CD14-positive monocyte (primary cell): ENCODE results near the gene SLC3A2. TPM values are rescaled to one million over a fixed set of nuclear protein-coding genes. Genes with fewer than 3 reads are reported as not detected.

ENCODE experiments used
- DNase-seq, 3 donors: peaks; one replicate each; pipeline ENCODE4 v3.0.0-alpha.2; 2011 to 2022
- H2AFZ ChIP-seq: 2 replicates; pipeline ENCODE4 v1.6.0; 2012; ENCODE audit warnings: mild to moderate bottlenecking, low read depth, low read length, inconsistent platforms; ENCODE audit not compliant: insufficient read depth, poor library complexity, severe bottlenecking
- H3K27ac ChIP-seq, 2 donors: 1 replicate in 1 of 2; 2 replicates in 1 of 2; pipeline ENCODE4 v1.5.1; 2012 to 2013; ENCODE audit warnings: low read length in 2 of 2, control low read depth in 1 of 2, inconsistent platforms in 1 of 2, low read depth in 1 of 2, mild to moderate bottlenecking in 1 of 2
- H3K27me3 ChIP-seq, 2 donors: one replicate each; pipeline versions ENCODE4 v1.6.0 to v1.6.1; 2011 to 2013; ENCODE audit warnings: low read length in 2 of 2; ENCODE audit not compliant: control insufficient read depth in 2 of 2, insufficient read depth in 2 of 2
- H3K36me3 ChIP-seq, 2 donors: replicated peaks in 1 of 2; 1 replicate in 1 of 2; 2 replicates in 1 of 2; pipeline versions ENCODE4 v1.5.1 to v1.6.1; 2012 to 2013; ENCODE audit warnings: low read length in 2 of 2, control low read depth in 1 of 2, inconsistent platforms in 1 of 2, mild to moderate bottlenecking in 1 of 2; ENCODE audit not compliant: insufficient read depth in 2 of 2, control insufficient read depth in 1 of 2
- H3K4me1 ChIP-seq, 2 donors: 1 replicate in 1 of 2; 2 replicates in 1 of 2; pipeline versions ENCODE4 v1.5.1 to v1.6.1; 2012 to 2013; ENCODE audit warnings: low read length in 2 of 2, control low read depth in 1 of 2, inconsistent platforms in 1 of 2, mild to moderate bottlenecking in 1 of 2, moderate library complexity in 1 of 2; ENCODE audit not compliant: insufficient read depth in 2 of 2, control insufficient read depth in 1 of 2
- H3K4me2 ChIP-seq: replicated peaks from 2 replicates; pipeline ENCODE3; 2012; ENCODE audit warnings: low read length, moderate library complexity, mild to moderate bottlenecking; ENCODE audit not compliant: poor library complexity, severe bottlenecking; ENCODE audit errors: extremely low read depth
- H3K4me3 ChIP-seq, 3 experiments: fragments of 200-600 bp in 1 of 3; sonication (generic) in 1 of 3; replicated peaks in 1 of 3; 1 replicate in 2 of 3; 2 replicates in 1 of 3; pipeline ENCODE4 v1.5.1; 2011 to 2013; ENCODE audit warnings: low read length in 3 of 3, mild to moderate bottlenecking in 3 of 3, control low read depth in 2 of 3, low read depth in 2 of 3, inconsistent platforms in 1 of 3, moderate library complexity in 1 of 3
- H3K79me2 ChIP-seq: 2 replicates; pipeline ENCODE4 v1.6.0; 2012; ENCODE audit warnings: mild to moderate bottlenecking, control low read depth, inconsistent platforms, low read length, moderate library complexity; ENCODE audit not compliant: insufficient read depth
- H3K9ac ChIP-seq: 2 replicates; pipeline ENCODE4 v1.6.0; 2017; ENCODE audit warnings: low read length, mild to moderate bottlenecking; ENCODE audit not compliant: insufficient read depth, poor library complexity, severe bottlenecking
- H3K9me3 ChIP-seq, 2 donors: replicated peaks in 1 of 2; 1 replicate in 1 of 2; 2 replicates in 1 of 2; pipeline versions ENCODE4 v1.5.1 to v1.6.1; 2012 to 2013; ENCODE audit warnings: low read length in 2 of 2, control low read depth in 1 of 2; ENCODE audit not compliant: control insufficient read depth in 1 of 2, insufficient read depth in 1 of 2
- H4K20me1 ChIP-seq: 2 replicates; pipeline ENCODE4 v1.6.0; 2012; ENCODE audit warnings: mild to moderate bottlenecking, low read length, control low read depth, moderate library complexity; ENCODE audit not compliant: insufficient read depth
- H3K27ac Mint-ChIP-seq, 7 donors: one replicate each; pipeline ENCODE4 v1.8.0; 2020; ENCODE audit warnings: mild to moderate bottlenecking in 7 of 7, mixed read lengths in 7 of 7, moderate library complexity in 6 of 7, inconsistent platforms in 2 of 7
- H3K27me3 Mint-ChIP-seq, 3 donors: one replicate each; pipeline ENCODE4 v1.8.0; 2021 to 2022; ENCODE audit warnings: low read depth in 3 of 3, mild to moderate bottlenecking in 3 of 3, mixed read lengths in 3 of 3, moderate library complexity in 3 of 3, inconsistent platforms in 1 of 3
- H3K36me3 Mint-ChIP-seq, 2 donors: one replicate each; pipeline ENCODE4 v1.8.0; 2020; ENCODE audit warnings: mixed read lengths in 2 of 2, inconsistent platforms in 1 of 2, mild to moderate bottlenecking in 1 of 2
- H3K4me1 Mint-ChIP-seq: one replicate; pipeline ENCODE4 v1.8.0; 2020; ENCODE audit warnings: mild to moderate bottlenecking, mixed read lengths
- H3K4me3 Mint-ChIP-seq, 2 donors: one replicate each; pipeline ENCODE4 v1.8.0; 2020; ENCODE audit warnings: mild to moderate bottlenecking in 2 of 2, mixed read lengths in 2 of 2, moderate library complexity in 1 of 2
- H3K9me3 Mint-ChIP-seq, 7 donors: one replicate each; pipeline ENCODE4 v1.8.0; 2020 to 2022; ENCODE audit warnings: mixed read lengths in 7 of 7, mild to moderate bottlenecking in 6 of 7, moderate library complexity in 6 of 7, inconsistent platforms in 2 of 7
- CTCF ChIP-seq: fragments of 200-600 bp; IDR thresholded peaks from one replicate; pipeline ENCODE4 v1.8.0; 2022; ENCODE audit warnings: antibody characterized with exemption, mild to moderate bottlenecking
- WGBS: methylation state at CpG from one replicate; pipeline ENCODE4 v1.1.5; 2013; ENCODE audit warnings: missing lambda C conversion rate; ENCODE audit not compliant: insufficient coverage; 5-methylcytosine and 5-hydroxymethylcytosine counted together
- intact Hi-C, 2 donors: fragments of 100-400 bp; cut with micrococcal nuclease; formaldehyde crosslinking; loops; one replicate each; pipeline versions ENCODE4 v1.15.0 to v1.15.1; 2023
- polyA plus RNA-seq, 3 donors: library from polyadenylated mRNA; depleted of rRNA in 1 of 3; unstranded in 2 of 3; stranded (reverse) in 1 of 3; fragments of 300-500 nt in 2 of 3; fragments of >200 nt in 1 of 3; fragmentation: Illumina TruSeq in 2 of 3; gene quantifications; 1 replicate in 2 of 3; 2 replicates in 1 of 3; pipeline ENCODE4 v1.2.3, GENCODE V29; 2012 to 2021

The SLC3A2 gene
- polyA plus RNA-seq, 3 donors: 156 to 231 (median 189) TPM

GRCh38 chr11:62905927-62906531, 25.3 kb downstream of the SLC3A2 start:
- Histone ChIP-seq H2AFZ (peak overlapping the region; percentile 8), H3K4me2 (no peak overlapping the region)

GRCh38 chr11:62908468-62909072, 27.9 kb downstream of the SLC3A2 start:
- Histone ChIP-seq H3K36me3 (no peaks in the 10 kb centered on the region), H3K9ac (no peak overlapping the region), H3K4me3 (no peak overlapping the region), H3K27ac (no peak overlapping the region), H3K27me3 (no peaks in the 10 kb centered on the region), H3K4me2 (no peak overlapping the region), H2AFZ (no peak overlapping the region), H3K4me1 (no peaks in the 10 kb centered on the region), H3K9me3 (no peaks in the 10 kb centered on the region), H4K20me1 (no peaks in the 10 kb centered on the region), H3K79me2 (no peaks in the 10 kb centered on the region)
- Mint-ChIP-seq H3K27me3 (peaks cover 8 to 15% (median 14%) of the 10 kb centered on the region in 3 donors), H3K27ac (no peak overlapping the region), H3K9me3 (peaks cover 0 to 1% (median 0%) of the 10 kb centered on the region in 7 donors), H3K4me1 (peaks cover 7% of the 10 kb centered on the region), H3K36me3 (no peaks in the 10 kb centered on the region), H3K4me3 (no peak overlapping the region)
- TF ChIP-seq CTCF: no peak
- DNase-seq: no peak
- WGBS: 90% methylated on average over 9 of the region's 9 CpGs
- intact Hi-C loops: no loop called here

More at GRCh38 chr11:62905927-62906531, 25.3 kb downstream of the SLC3A2 start:
- Histone ChIP-seq H3K27ac (no peak overlapping the region), H3K9ac (no peak overlapping the region), H4K20me1 (no peaks in the 10 kb centered on the region), H3K36me3 (no peaks in the 10 kb centered on the region), H3K79me2 (no peaks in the 10 kb centered on the region), H3K4me3 (no peak overlapping the region), H3K27me3 (no peaks in the 10 kb centered on the region), H3K4me1 (no peaks in the 10 kb centered on the region), H3K9me3 (no peaks in the 10 kb centered on the region)
- DNase-seq: peak; percentile 67 to 72 (median 70)
- TF ChIP-seq CTCF: peak; percentile 96
- H3K4me3 Mint-ChIP-seq: peak overlapping the region; percentile 35 to 37
- H3K27me3 Mint-ChIP-seq: peaks cover 10 to 19% (median 14%) of the 10 kb centered on the region in 3 donors
- peaks cover 0 to 1% (median 0%) of the 10 kb centered on the region in 7 donors for H3K9me3 Mint-ChIP-seq
- peak overlapping the region in 1 of 7 donors; percentile 31 for H3K27ac Mint-ChIP-seq
- intact Hi-C loops: loop anchor here (1.0 to 2.0 kb wide), 2 partner anchors 118 to 119 kb away; no protein-coding TSS in a partner anchor
- no peaks in the 10 kb centered on the region for H3K36me3 Mint-ChIP-seq
- peaks cover 9% of the 10 kb centered on the region for H3K4me1 Mint-ChIP-seq
- 90% methylated on average over 2 of the region's 14 CpGs for WGBS
